K562 (cell line): ENCODE measurements around the gene PSMB8. TPM values are rescaled to one million over a fixed set of nuclear protein-coding genes. Genes with fewer than 3 reads are reported as not detected.

ENCODE experiments used
- ATF7 ChIP-seq: fragments of 450-650 bp; IDR thresholded peaks from 2 replicates; pipeline ENCODE4 v1.7.1; 2014; ENCODE audit warnings: mild to moderate bottlenecking, moderate library complexity
- GTF2E2 ChIP-seq: fragments of 200-800 bp; sonication (Bioruptor generic); IDR thresholded peaks from 2 replicates; pipeline ENCODE4 v1.6.1; 2016; ENCODE audit warnings: missing genetic modification characterization, missing compliant biosample characterization
- HEY1 ChIP-seq: fragments of 250-450 bp; sonication (Bioruptor Pico); IDR thresholded peaks from 2 replicates; pipeline ENCODE4 v1.5.0; 2020; ENCODE audit warnings: mild to moderate bottlenecking, moderate library complexity, borderline replicate concordance
- SETDB1 ChIP-seq: IDR thresholded peaks from one replicate; pipeline ENCODE4 v1.6.1; 2012; ENCODE audit warnings: low read length, control low read depth, inconsistent platforms
- STAG1 ChIP-seq: sonication (generic); formaldehyde crosslinking; IDR thresholded peaks from 2 replicates; pipeline ENCODE4 v1.5.0; 2020; ENCODE audit warnings: missing genetic modification reagents, borderline replicate concordance
- TFAM ChIP-seq: fragments of 250-450 bp; sonication (Bioruptor Pico); conservative IDR thresholded peaks from 2 replicates; pipeline ENCODE4 v1.5.0; 2021; ENCODE audit warnings: mild to moderate bottlenecking, moderate library complexity
- TGIF2 ChIP-seq: sonication (generic); formaldehyde crosslinking; IDR thresholded peaks from 2 replicates; pipeline ENCODE4 v1.8.1; 2022; ENCODE audit warnings: mild to moderate bottlenecking, missing genetic modification reagents, moderate library complexity
- YY1 ChIP-seq, 3 experiments: IDR thresholded peaks; 2 replicates each; pipeline ENCODE4 v1.6.1; 2011; ENCODE audit warnings: low read length in 2 of 3, mild to moderate bottlenecking in 2 of 3, moderate library complexity in 2 of 3, borderline replicate concordance in 1 of 3, control low read depth in 1 of 3, low read depth in 1 of 3; ENCODE audit not compliant: insufficient read depth in 3 of 3, insufficient replicate concordance in 2 of 3, control insufficient read depth in 1 of 3, insufficient read length in 1 of 3; ENCODE audit errors: extremely low read depth in 1 of 3
- ZKSCAN3 ChIP-seq: fragments of 250-450 bp; sonication (Bioruptor Pico); IDR thresholded peaks from 2 replicates; pipeline ENCODE4 v1.4.0; 2020
- ZNF830 ChIP-seq: fragments of 250-450 bp; sonication (Bioruptor Pico); IDR thresholded peaks from 2 replicates; pipeline ENCODE4 v1.5.0; 2021; ENCODE audit warnings: mild to moderate bottlenecking
- polyA plus RNA-seq, 8 experiments: library from polyadenylated mRNA; depleted of rRNA in 4 of 8; stranded (reverse) in 5 of 8; unstranded in 3 of 8; fragments of >200 nt; fragmentation: Nextera tagmentation in 2 of 8; fragmentation: Illumina TruSeq in 1 of 8; extraction: Ambion mirVana in 2 of 8; extraction: Trizol in 1 of 8; gene quantifications; 2 replicates each; pipeline versions ENCODE4 v1.2.1 to v1.2.3, GENCODE V29; 2011 to 2014; ENCODE audit warnings: inconsistent platforms in 1 of 8, missing spikeins in 1 of 8
- total RNA-seq, 7 experiments: library from RNA; depleted of rRNA in 6 of 7; stranded (reverse); fragments of >200 nt in 6 of 7; fragmentation: Illumina TruSeq in 2 of 7; extraction: Trizol in 2 of 7; gene quantifications; 2 replicates each; pipeline versions ENCODE4 v1.2.1 to v1.2.3, GENCODE V29; 2011 to 2021; ENCODE audit warnings: low replicate concordance in 1 of 7
- TF ChIP-seq, protein P1 (sequence below): sonication (generic); formaldehyde crosslinking; IDR thresholded peaks from 2 replicates; pipeline ENCODE4 v1.8.0; 2023; ENCODE audit warnings: missing genetic modification reagents, mild to moderate bottlenecking, borderline replicate concordance
- TF ChIP-seq, protein P2 (sequence below): fragments of 450-650 bp; formaldehyde crosslinking; IDR thresholded peaks from 2 replicates; pipeline ENCODE4 v1.4.0; 2020; ENCODE audit warnings: mild to moderate bottlenecking, moderate library complexity
- TF ChIP-seq, protein P3 (sequence below), 3 experiments: IDR thresholded peaks in 2 of 3; conservative IDR thresholded peaks in 1 of 3; 2 replicates each; pipeline ENCODE4 v1.5.1; 2011 to 2012; ENCODE audit warnings: low read length in 3 of 3, mild to moderate bottlenecking in 3 of 3, control low read depth in 2 of 3, improper control_type of control experiment in 1 of 3, inconsistent platforms in 1 of 3, low read depth in 1 of 3, mixed read lengths in 1 of 3, moderate library complexity in 1 of 3; ENCODE audit not compliant: insufficient read depth in 2 of 3
- TF ChIP-seq, protein P4 (sequence below): fragments of 450-650 bp; IDR thresholded peaks from 2 replicates; pipeline ENCODE4 v1.6.1; 2017; ENCODE audit warnings: antibody characterized with exemption

PSMB8 gene
- total and polyA plus RNA-seq, 9 of the 15 experiments (the other 6 are each of a cell fraction or from before 2014, with no cell fraction given): 0.71 to 4.0 (median 2.4) TPM

DNA sequence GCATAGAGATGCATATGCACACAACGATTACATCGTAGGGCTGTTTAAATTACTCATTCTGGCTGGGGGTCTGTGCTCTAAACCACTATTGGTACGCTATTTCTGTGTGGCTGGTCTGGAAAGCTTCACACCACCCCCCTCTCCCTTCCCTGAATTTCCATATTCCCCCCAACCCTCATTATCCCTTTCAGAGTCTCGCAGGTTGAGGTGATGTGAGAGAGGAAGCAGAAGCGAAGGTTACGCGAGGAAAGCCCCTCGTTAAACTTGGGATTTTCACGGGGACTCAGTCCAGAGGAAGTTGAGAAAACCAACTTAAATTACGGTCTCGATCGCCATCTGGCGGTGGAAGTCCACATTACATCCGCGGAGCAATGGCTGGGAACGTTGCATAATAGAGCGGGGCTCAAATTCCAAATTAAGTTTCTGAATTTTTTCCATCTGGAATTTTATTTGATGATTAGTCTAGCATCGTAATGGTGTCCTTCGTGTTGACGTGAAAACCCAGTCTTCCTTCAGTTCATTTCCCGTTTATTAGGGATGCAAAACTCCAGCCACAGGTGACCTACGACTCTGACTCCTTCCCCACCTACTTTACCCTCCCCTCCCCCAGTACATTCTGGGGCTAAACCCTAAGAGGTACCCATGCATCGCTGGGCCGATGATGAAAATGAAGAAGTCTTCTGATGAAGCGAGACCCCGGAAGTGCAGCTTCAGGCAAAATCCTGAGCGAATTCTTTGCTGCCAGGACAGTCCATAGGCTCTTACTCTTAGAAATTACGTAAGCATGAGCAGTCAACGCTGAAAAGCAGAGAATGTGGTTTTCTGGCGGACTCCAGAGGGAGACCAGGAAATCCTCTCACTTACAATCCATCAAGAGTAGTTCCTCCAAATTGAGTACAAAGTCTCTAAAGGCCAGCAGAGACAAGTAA lies 46.7 kb downstream of the PSMB8 start (continued):
- TF ChIP-seq, protein P1, sequence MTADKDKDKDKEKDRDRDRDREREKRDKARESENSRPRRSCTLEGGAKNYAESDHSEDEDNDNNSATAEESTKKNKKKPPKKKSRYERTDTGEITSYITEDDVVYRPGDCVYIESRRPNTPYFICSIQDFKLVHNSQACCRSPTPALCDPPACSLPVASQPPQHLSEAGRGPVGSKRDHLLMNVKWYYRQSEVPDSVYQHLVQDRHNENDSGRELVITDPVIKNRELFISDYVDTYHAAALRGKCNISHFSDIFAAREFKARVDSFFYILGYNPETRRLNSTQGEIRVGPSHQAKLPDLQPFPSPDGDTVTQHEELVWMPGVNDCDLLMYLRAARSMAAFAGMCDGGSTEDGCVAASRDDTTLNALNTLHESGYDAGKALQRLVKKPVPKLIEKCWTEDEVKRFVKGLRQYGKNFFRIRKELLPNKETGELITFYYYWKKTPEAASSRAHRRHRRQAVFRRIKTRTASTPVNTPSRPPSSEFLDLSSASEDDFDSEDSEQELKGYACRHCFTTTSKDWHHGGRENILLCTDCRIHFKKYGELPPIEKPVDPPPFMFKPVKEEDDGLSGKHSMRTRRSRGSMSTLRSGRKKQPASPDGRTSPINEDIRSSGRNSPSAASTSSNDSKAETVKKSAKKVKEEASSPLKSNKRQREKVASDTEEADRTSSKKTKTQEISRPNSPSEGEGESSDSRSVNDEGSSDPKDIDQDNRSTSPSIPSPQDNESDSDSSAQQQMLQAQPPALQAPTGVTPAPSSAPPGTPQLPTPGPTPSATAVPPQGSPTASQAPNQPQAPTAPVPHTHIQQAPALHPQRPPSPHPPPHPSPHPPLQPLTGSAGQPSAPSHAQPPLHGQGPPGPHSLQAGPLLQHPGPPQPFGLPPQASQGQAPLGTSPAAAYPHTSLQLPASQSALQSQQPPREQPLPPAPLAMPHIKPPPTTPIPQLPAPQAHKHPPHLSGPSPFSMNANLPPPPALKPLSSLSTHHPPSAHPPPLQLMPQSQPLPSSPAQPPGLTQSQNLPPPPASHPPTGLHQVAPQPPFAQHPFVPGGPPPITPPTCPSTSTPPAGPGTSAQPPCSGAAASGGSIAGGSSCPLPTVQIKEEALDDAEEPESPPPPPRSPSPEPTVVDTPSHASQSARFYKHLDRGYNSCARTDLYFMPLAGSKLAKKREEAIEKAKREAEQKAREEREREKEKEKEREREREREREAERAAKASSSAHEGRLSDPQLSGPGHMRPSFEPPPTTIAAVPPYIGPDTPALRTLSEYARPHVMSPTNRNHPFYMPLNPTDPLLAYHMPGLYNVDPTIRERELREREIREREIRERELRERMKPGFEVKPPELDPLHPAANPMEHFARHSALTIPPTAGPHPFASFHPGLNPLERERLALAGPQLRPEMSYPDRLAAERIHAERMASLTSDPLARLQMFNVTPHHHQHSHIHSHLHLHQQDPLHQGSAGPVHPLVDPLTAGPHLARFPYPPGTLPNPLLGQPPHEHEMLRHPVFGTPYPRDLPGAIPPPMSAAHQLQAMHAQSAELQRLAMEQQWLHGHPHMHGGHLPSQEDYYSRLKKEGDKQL (CRISPR knock-in tag): no peak
- TF ChIP-seq SETDB1 (no peak), TGIF2 (CRISPR knock-in tag) (no peak), STAG1 (CRISPR knock-in tag) (peak; percentile 59; the same call in 1 of the 2 replicates), ZNF830 (CRISPR knock-in tag) (no peak), HEY1 (CRISPR knock-in tag) (no peak), GTF2E2 (no peak), TFAM (no peak), ATF7 (no peak), ZKSCAN3 (CRISPR knock-in tag) (no peak), YY1 (IDR thresholded peaks at IDR 0.05; ENCODE audit: borderline replicate concordance in 1 of 3, control insufficient read depth in 1 of 3, extremely low read depth in 1 of 3, insufficient read depth in 3 of 3, insufficient read length in 1 of 3, insufficient replicate concordance in 2 of 3, low read depth in 1 of 3, low read length in 2 of 3) (peak in 1 of 3 experiments; percentile 18)
- TF ChIP-seq, protein P2, sequence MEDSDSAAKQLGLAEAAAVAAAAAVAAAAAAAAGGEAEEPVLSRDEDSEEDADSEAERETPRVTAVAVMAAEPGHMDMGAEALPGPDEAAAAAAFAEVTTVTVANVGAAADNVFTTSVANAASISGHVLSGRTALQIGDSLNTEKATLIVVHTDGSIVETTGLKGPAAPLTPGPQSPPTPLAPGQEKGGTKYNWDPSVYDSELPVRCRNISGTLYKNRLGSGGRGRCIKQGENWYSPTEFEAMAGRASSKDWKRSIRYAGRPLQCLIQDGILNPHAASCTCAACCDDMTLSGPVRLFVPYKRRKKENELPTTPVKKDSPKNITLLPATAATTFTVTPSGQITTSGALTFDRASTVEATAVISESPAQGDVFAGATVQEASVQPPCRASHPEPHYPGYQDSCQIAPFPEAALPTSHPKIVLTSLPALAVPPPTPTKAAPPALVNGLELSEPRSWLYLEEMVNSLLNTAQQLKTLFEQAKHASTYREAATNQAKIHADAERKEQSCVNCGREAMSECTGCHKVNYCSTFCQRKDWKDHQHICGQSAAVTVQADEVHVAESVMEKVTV: peak; percentile 60
- TF ChIP-seq, protein P3, sequence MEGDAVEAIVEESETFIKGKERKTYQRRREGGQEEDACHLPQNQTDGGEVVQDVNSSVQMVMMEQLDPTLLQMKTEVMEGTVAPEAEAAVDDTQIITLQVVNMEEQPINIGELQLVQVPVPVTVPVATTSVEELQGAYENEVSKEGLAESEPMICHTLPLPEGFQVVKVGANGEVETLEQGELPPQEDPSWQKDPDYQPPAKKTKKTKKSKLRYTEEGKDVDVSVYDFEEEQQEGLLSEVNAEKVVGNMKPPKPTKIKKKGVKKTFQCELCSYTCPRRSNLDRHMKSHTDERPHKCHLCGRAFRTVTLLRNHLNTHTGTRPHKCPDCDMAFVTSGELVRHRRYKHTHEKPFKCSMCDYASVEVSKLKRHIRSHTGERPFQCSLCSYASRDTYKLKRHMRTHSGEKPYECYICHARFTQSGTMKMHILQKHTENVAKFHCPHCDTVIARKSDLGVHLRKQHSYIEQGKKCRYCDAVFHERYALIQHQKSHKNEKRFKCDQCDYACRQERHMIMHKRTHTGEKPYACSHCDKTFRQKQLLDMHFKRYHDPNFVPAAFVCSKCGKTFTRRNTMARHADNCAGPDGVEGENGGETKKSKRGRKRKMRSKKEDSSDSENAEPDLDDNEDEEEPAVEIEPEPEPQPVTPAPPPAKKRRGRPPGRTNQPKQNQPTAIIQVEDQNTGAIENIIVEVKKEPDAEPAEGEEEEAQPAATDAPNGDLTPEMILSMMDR (IDR thresholded peaks at IDR 0.05 in 2 of 3, conservative IDR thresholded peaks at IDR 0.05 in 1 of 3; ENCODE audit: insufficient read depth in 2 of 3, low read depth in 1 of 3, low read length in 3 of 3): peak; percentile 80 to 93 (median 88)
- TF ChIP-seq, protein P4, sequence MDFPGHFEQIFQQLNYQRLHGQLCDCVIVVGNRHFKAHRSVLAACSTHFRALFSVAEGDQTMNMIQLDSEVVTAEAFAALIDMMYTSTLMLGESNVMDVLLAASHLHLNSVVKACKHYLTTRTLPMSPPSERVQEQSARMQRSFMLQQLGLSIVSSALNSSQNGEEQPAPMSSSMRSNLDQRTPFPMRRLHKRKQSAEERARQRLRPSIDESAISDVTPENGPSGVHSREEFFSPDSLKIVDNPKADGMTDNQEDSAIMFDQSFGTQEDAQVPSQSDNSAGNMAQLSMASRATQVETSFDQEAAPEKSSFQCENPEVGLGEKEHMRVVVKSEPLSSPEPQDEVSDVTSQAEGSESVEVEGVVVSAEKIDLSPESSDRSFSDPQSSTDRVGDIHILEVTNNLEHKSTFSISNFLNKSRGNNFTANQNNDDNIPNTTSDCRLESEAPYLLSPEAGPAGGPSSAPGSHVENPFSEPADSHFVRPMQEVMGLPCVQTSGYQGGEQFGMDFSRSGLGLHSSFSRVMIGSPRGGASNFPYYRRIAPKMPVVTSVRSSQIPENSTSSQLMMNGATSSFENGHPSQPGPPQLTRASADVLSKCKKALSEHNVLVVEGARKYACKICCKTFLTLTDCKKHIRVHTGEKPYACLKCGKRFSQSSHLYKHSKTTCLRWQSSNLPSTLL: no peak
